ENCODE results near the gene RELN.

Gene RELN

GRCh38 chr7:103879411-103879810 lies 110.0 kb downstream of the RELN start:
- TF ChIP-seq TAF1 (IDR thresholded peaks at IDR 0.05; ENCODE audit: borderline replicate concordance, insufficient read depth, low read length) (no peak), SIN3A (IDR thresholded peaks at IDR 0.05; ENCODE audit: borderline replicate concordance, insufficient read depth, low read length) (no peak), FOXP2 (optimal IDR thresholded peaks at IDR 0.05; ENCODE audit: borderline replicate concordance, extremely low read depth, extremely low read length, insufficient read depth) (no peak), REST (IDR thresholded peaks at IDR 0.05; ENCODE audit: insufficient read depth in 1 of 2, low read depth in 2 of 2, low read length in 2 of 2) (no peak), POLR2AphosphoS5 (IDR thresholded peaks at IDR 0.05; ENCODE audit: low read depth, low read length) (no peak)

GRCh38 chr7:103877565-103877964 lies 111.9 kb downstream of the RELN start:
- TF ChIP-seq SIN3A (IDR thresholded peaks at IDR 0.05; ENCODE audit: borderline replicate concordance, insufficient read depth, low read length) (no peak), TAF1 (IDR thresholded peaks at IDR 0.05; ENCODE audit: borderline replicate concordance, insufficient read depth, low read length) (no peak), FOXP2 (optimal IDR thresholded peaks at IDR 0.05; ENCODE audit: borderline replicate concordance, extremely low read depth, extremely low read length, insufficient read depth) (no peak), POLR2AphosphoS5 (IDR thresholded peaks at IDR 0.05; ENCODE audit: low read depth, low read length) (no peak), REST (IDR thresholded peaks at IDR 0.05; ENCODE audit: insufficient read depth in 1 of 2, low read depth in 2 of 2, low read length in 2 of 2) (no peak)

GRCh38 chr7:103875718-103876117 lies 113.7 kb downstream of the RELN start:
- no peak for TF ChIP-seq REST (IDR thresholded peaks at IDR 0.05; ENCODE audit: insufficient read depth in 1 of 2, low read depth in 2 of 2, low read length in 2 of 2)
- no peak for TF ChIP-seq SIN3A (IDR thresholded peaks at IDR 0.05; ENCODE audit: borderline replicate concordance, insufficient read depth, low read length)
- TF ChIP-seq TAF1 (IDR thresholded peaks at IDR 0.05; ENCODE audit: borderline replicate concordance, insufficient read depth, low read length), result no peak
- no peak for TF ChIP-seq POLR2AphosphoS5 (IDR thresholded peaks at IDR 0.05; ENCODE audit: low read depth, low read length)
- no peak for TF ChIP-seq FOXP2 (optimal IDR thresholded peaks at IDR 0.05; ENCODE audit: borderline replicate concordance, extremely low read depth, extremely low read length, insufficient read depth)

GRCh38 chr7:103871473-103871872 lies 118.0 kb downstream of the RELN start:
- TF ChIP-seq SIN3A (IDR thresholded peaks at IDR 0.05; ENCODE audit: borderline replicate concordance, insufficient read depth, low read length) (no peak), POLR2AphosphoS5 (IDR thresholded peaks at IDR 0.05; ENCODE audit: low read depth, low read length) (no peak), REST (IDR thresholded peaks at IDR 0.05; ENCODE audit: insufficient read depth in 1 of 2, low read depth in 2 of 2, low read length in 2 of 2) (no peak), FOXP2 (optimal IDR thresholded peaks at IDR 0.05; ENCODE audit: borderline replicate concordance, extremely low read depth, extremely low read length, insufficient read depth) (no peak), TAF1 (IDR thresholded peaks at IDR 0.05; ENCODE audit: borderline replicate concordance, insufficient read depth, low read length) (no peak)

- TF ChIP-seq REST (IDR thresholded peaks at IDR 0.05; ENCODE audit: insufficient read depth in 1 of 2, low read depth in 2 of 2, low read length in 2 of 2) (no peak), FOXP2 (optimal IDR thresholded peaks at IDR 0.05; ENCODE audit: borderline replicate concordance, extremely low read depth, extremely low read length, insufficient read depth) (no peak), TAF1 (IDR thresholded peaks at IDR 0.05; ENCODE audit: borderline replicate concordance, insufficient read depth, low read length) (no peak), POLR2AphosphoS5 (IDR thresholded peaks at IDR 0.05; ENCODE audit: low read depth, low read length) (no peak), SIN3A (IDR thresholded peaks at IDR 0.05; ENCODE audit: borderline replicate concordance, insufficient read depth, low read length) (no peak)
These were observed 118.8 kb downstream of the RELN start for GRCh38 chr7:103870664-103871063.

Data from PFSK-1 (cell line).